NT2/D1 (cell line): ENCODE measurements around the gene SUPT20H.

Experiments used
- DNase-seq: peaks from one replicate; pipeline ENCODE4 v3.0.0-alpha.2; 2011; ENCODE audit warnings: low read depth, low spot score
- H3K27me3 ChIP-seq: 2 replicates; pipeline ENCODE4 v1.6.0; 2011; ENCODE audit warnings: mild to moderate bottlenecking; ENCODE audit not compliant: insufficient read length, insufficient read depth
- H3K36me3 ChIP-seq: 2 replicates; pipeline ENCODE4 v1.6.1; 2011; ENCODE audit warnings: mild to moderate bottlenecking, low read length, mixed read lengths; ENCODE audit not compliant: insufficient read depth, insufficient read length
- H3K4me1 ChIP-seq: 2 replicates; pipeline ENCODE4 v1.5.1; 2011; ENCODE audit not compliant: insufficient read depth, insufficient read length
- H3K4me3 ChIP-seq: 2 replicates; pipeline ENCODE4 v1.5.1; 2011; ENCODE audit warnings: low read depth; ENCODE audit not compliant: insufficient read length
- H3K9ac ChIP-seq: 2 replicates; pipeline ENCODE4 v1.6.0; 2011; ENCODE audit warnings: low read depth; ENCODE audit not compliant: insufficient read length
- H3K9me3 ChIP-seq: 2 replicates; pipeline ENCODE4 v1.5.1; 2011; ENCODE audit warnings: mild to moderate bottlenecking, low read length; ENCODE audit not compliant: insufficient read depth
- SUZ12 ChIP-seq: IDR thresholded peaks from 2 replicates; pipeline ENCODE4 v1.6.1; 2011; ENCODE audit not compliant: insufficient read length, insufficient read depth; ENCODE audit errors: extremely low read depth
- YY1 ChIP-seq: IDR thresholded peaks from 2 replicates; pipeline ENCODE4 v1.6.1; 2011; ENCODE audit not compliant: insufficient read length, insufficient read depth
- ZNF274 ChIP-seq: IDR thresholded peaks from 2 replicates; pipeline ENCODE4 v1.6.1; 2011; ENCODE audit warnings: mild to moderate bottlenecking, low read depth, low read length

Gene SUPT20H

GRCh38 chr13:36981156-36981743 lies 78.2 kb downstream of the SUPT20H start:
- Histone ChIP-seq H3K9me3 (no peaks in the 10 kb centered on the region), H3K9ac (no peak overlapping the region), H3K4me1 (no peaks in the 10 kb centered on the region), H3K36me3 (peaks cover 55% of the 10 kb centered on the region), H3K4me3 (no peak overlapping the region), H3K27me3 (no peaks in the 10 kb centered on the region)
- DNase-seq: no peak
- TF ChIP-seq YY1 (no peak), SUZ12 (no peak), ZNF274 (no peak)

- DNase-seq: no peak
- peaks cover 10% of the 10 kb centered on the region for H3K9me3 ChIP-seq
- peaks cover 49% of the 10 kb centered on the region for H3K36me3 ChIP-seq
- no peak overlapping the region for H3K4me3 ChIP-seq
- H3K9ac ChIP-seq: no peak overlapping the region
- no peak for TF ChIP-seq SUZ12
- no peak for TF ChIP-seq YY1
- TF ChIP-seq ZNF274: no peak
- H3K27me3 ChIP-seq: no peaks in the 10 kb centered on the region
- no peaks in the 10 kb centered on the region for H3K4me1 ChIP-seq
These were observed 80.0 kb downstream of the SUPT20H start for GRCh38 chr13:36979361-36980050.

DNA sequence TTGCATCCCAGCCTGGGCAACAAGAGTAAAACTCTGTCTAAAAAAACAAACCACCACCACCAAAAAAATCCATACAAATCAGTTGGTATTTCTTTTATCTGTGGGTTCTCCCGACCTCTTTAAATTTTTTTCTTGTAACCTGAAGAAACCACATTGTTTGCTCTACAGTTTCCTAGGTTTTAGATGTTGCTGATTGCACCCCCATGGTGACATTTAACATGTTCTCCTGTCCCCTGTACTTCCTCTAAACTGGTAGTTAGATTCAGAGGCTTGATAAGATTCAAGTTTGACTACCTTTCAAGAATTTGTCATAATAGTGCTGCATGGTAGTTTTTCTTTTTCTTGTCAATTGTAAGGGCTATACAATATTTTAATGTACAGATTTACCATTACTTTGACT lies 84.3 kb downstream of the SUPT20H start:
- H3K27me3 ChIP-seq: no peaks in the 10 kb centered on the region
- TF ChIP-seq SUZ12 (no peak), ZNF274 (no peak), YY1 (no peak)
- H3K9ac ChIP-seq: no peak overlapping the region
- H3K4me3 ChIP-seq: no peak overlapping the region
- H3K4me1 ChIP-seq: no peaks in the 10 kb centered on the region
- H3K9me3 ChIP-seq: peaks cover 10% of the 10 kb centered on the region
- H3K36me3 ChIP-seq: peaks cover 43% of the 10 kb centered on the region
- no peak for DNase-seq

DNA sequence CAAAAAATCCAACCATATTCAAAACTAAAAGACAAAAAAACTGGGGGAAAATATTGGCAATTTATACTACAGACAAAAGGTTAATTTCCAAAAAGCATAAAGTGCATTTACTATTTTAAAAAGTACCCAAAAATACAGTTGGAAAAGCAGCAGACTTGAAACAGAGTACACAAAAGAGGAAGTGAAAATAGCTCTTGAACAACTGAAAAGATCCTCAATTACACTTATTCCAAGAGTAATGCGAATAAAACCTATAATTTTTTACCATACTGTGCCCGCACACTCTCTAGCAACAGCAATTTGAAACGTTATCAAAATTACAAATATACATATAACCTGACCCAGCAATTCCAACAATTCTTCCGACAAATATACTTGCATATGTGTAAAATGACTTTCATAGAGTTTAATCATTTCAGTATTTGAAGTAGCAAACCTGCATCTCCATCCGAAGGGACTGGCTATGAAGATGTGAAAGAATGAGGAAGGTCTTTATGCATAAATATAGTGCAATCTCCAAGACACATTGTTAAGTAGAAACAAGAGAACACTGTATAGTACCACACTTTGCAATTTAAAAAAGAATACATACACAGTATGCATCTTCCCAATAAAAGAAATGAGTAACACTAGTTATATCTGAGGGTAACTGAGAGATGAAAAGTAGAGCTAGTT lies 85.7 kb downstream of the SUPT20H start:
- H3K4me1 ChIP-seq: no peaks in the 10 kb centered on the region
- no peak for DNase-seq
- H3K9ac ChIP-seq: no peak overlapping the region
- no peak overlapping the region for H3K4me3 ChIP-seq
- H3K27me3 ChIP-seq: no peaks in the 10 kb centered on the region
- no peak for TF ChIP-seq SUZ12
- TF ChIP-seq YY1: no peak
- no peak for TF ChIP-seq ZNF274
- peaks cover 10% of the 10 kb centered on the region for H3K9me3 ChIP-seq
- H3K36me3 ChIP-seq: peaks cover 35% of the 10 kb centered on the region

GRCh38 chr13:36973009-36973408 lies 86.5 kb downstream of the SUPT20H start:
- peaks cover 36% of the 10 kb centered on the region for H3K36me3 ChIP-seq
- no peaks in the 10 kb centered on the region for H3K27me3 ChIP-seq
- no peak for DNase-seq
- no peak overlapping the region for H3K4me3 ChIP-seq
- peaks cover 10% of the 10 kb centered on the region for H3K9me3 ChIP-seq
- no peak overlapping the region for H3K9ac ChIP-seq
- H3K4me1 ChIP-seq: no peaks in the 10 kb centered on the region
- TF ChIP-seq ZNF274: no peak
- no peak for TF ChIP-seq SUZ12
- no peak for TF ChIP-seq YY1

- peaks cover 49% of the 10 kb centered on the region for H3K36me3 ChIP-seq
- no peak overlapping the region for H3K4me3 ChIP-seq
- TF ChIP-seq ZNF274 (no peak), YY1 (no peak)
- DNase-seq: no peak
- no peaks in the 10 kb centered on the region for H3K27me3 ChIP-seq
- no peak overlapping the region for H3K9ac ChIP-seq
- no peaks in the 10 kb centered on the region for H3K9me3 ChIP-seq
- no peaks in the 10 kb centered on the region for H3K4me1 ChIP-seq
These were observed 93.1 kb downstream of the SUPT20H start for GRCh38 chr13:36966404-36966803.

DNA sequence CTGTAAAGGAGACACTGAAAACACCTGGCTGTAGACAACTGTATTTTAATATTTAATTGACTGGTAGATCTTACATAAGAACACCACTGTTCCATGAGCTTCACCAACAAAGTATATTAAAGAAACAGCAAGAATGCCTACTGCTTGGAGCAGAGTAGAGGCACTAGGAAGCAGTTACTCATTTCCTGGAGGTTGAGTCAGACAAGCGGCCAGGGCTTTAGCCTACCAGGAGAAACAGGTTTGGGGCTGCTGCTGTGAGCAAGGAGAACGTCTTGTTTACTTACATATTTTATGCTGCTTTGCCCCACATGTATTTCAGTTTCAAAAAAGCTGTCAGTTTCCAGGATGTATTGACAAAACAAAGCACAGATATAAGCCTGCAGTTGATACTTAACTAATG lies 93.7 kb downstream of the SUPT20H start:
- Histone ChIP-seq H3K4me1 (no peaks in the 10 kb centered on the region), H3K9me3 (no peaks in the 10 kb centered on the region), H3K4me3 (no peak overlapping the region), H3K9ac (no peak overlapping the region), H3K27me3 (no peaks in the 10 kb centered on the region), H3K36me3 (peaks cover 50% of the 10 kb centered on the region)
- TF ChIP-seq SUZ12: no peak
- no peak for TF ChIP-seq YY1
- TF ChIP-seq ZNF274: no peak
- DNase-seq: no peak
